CD4-positive, CD25-positive, alpha-beta regulatory T cell (primary cell): ENCODE measurements around the gene GPATCH2. TPM values are rescaled to one million over a fixed set of nuclear protein-coding genes. Genes with fewer than 3 reads are reported as not detected.
A peak's percentile ranks its signal among the peaks of the same experiment; 100 is the strongest.
"Not testable (repeated sequence)": the region's sequence is repeated elsewhere in the genome, so short reads cannot be mapped to it uniquely, and the experiment has no call there.

Experiments
- ATAC-seq, 2 donors: fragments of 150-1000 bp; cut with Tn5 transposase; one replicate each; pipeline ENCODE4 v1.10.0; 2021; ENCODE audit warnings: low read depth in 2 of 2, moderate number of reproducible peaks in 2 of 2, moderate library complexity in 1 of 2
- DNase-seq, 3 donors: peaks; one replicate each; pipeline versions ENCODE4 v3.0.0 to v3.0.0-alpha.2; 2012 to 2022; ENCODE audit warnings: mixed read lengths in 1 of 3
- H3K27ac ChIP-seq: one replicate; pipeline ENCODE4 v1.7.0; 2013; ENCODE audit warnings: mild to moderate bottlenecking, low read length; ENCODE audit not compliant: insufficient read depth, poor library complexity, severe bottlenecking
- H3K27me3 ChIP-seq: one replicate; pipeline ENCODE4 v1.7.0; 2013; ENCODE audit warnings: low read length; ENCODE audit not compliant: control insufficient read depth, insufficient read depth
- H3K36me3 ChIP-seq: one replicate; pipeline ENCODE4 v1.7.0; 2013; ENCODE audit warnings: mild to moderate bottlenecking, low read length, moderate library complexity; ENCODE audit not compliant: control insufficient read depth, insufficient read depth
- H3K4me1 ChIP-seq: 2 replicates; pipeline ENCODE4 v1.7.0; 2013; ENCODE audit warnings: mild to moderate bottlenecking, low read length; ENCODE audit not compliant: insufficient read depth, control insufficient read depth, poor library complexity, severe bottlenecking
- H3K4me3 ChIP-seq: one replicate; pipeline ENCODE4 v1.7.0; 2013; ENCODE audit warnings: low read depth, mild to moderate bottlenecking, low read length, moderate library complexity
- H3K9me3 ChIP-seq, 2 experiments: 1 replicate in 1 of 2; 2 replicates in 1 of 2; pipeline ENCODE4 v1.7.0; 2013; ENCODE audit warnings: low read length in 2 of 2, mild to moderate bottlenecking in 1 of 2, moderate library complexity in 1 of 2; ENCODE audit not compliant: control insufficient read depth in 2 of 2
- H3K27ac Mint-ChIP-seq, 3 donors: one replicate each; pipeline ENCODE4 v1.8.0; 2020 to 2022; ENCODE audit warnings: mild to moderate bottlenecking in 3 of 3, mixed read lengths in 3 of 3, moderate library complexity in 2 of 3
- H3K27me3 Mint-ChIP-seq: one replicate; pipeline ENCODE4 v1.8.0; 2022; ENCODE audit warnings: mild to moderate bottlenecking, mixed read lengths
- H3K36me3 Mint-ChIP-seq: one replicate; pipeline ENCODE4 v1.8.0; 2020; ENCODE audit warnings: mixed read lengths
- H3K4me1 Mint-ChIP-seq, 4 donors: one replicate each; pipeline ENCODE4 v1.8.0; 2020 to 2022; ENCODE audit warnings: mixed read lengths in 4 of 4, mild to moderate bottlenecking in 1 of 4
- H3K4me3 Mint-ChIP-seq, 4 donors: one replicate each; pipeline ENCODE4 v1.8.0; 2020 to 2022; ENCODE audit warnings: mild to moderate bottlenecking in 4 of 4, mixed read lengths in 4 of 4, moderate library complexity in 3 of 4
- H3K9me3 Mint-ChIP-seq, 7 donors: one replicate each; pipeline ENCODE4 v1.8.0; 2020 to 2022; ENCODE audit warnings: mixed read lengths in 7 of 7, mild to moderate bottlenecking in 3 of 7, moderate library complexity in 2 of 7
- polyA plus RNA-seq, 4 donors: library from polyadenylated mRNA; unstranded; fragments of 300-500 nt; fragmentation: Illumina TruSeq; gene quantifications; one replicate each; pipeline ENCODE4 v1.2.3, GENCODE V29; 2021
- total RNA-seq: library from RNA; stranded (reverse); gene quantifications from one replicate; pipeline ENCODE4 v1.2.3, GENCODE V29; 2022

Gene GPATCH2
- total and polyA plus RNA-seq, 5 donors from 2014 or later = 3.4 to 17.0 (median 4.4) TPM

GRCh38 chr1:217524787-217525520 is 105.9 kb downstream of the GPATCH2 start:
- H3K9me3 ChIP-seq = no peaks in the 10 kb centered on the region
- Mint-ChIP-seq H3K36me3 (peaks cover 6% of the 10 kb centered on the region), H3K9me3 (peaks cover 0 to 5% (median 0%) of the 10 kb centered on the region in 7 donors), H3K27me3 (no peaks in the 10 kb centered on the region), H3K4me1 (peaks cover 0 to 10% (median 0%) of the 10 kb centered on the region in 4 donors), H3K27ac (no peak overlapping the region), H3K4me3 (no peak overlapping the region)
- H3K27ac ChIP-seq = no peak overlapping the region
- no peak for DNase-seq
- ATAC-seq = no peak
- H3K36me3 ChIP-seq = no peaks in the 10 kb centered on the region
- no peak overlapping the region for H3K4me3 ChIP-seq
- H3K27me3 ChIP-seq = no peaks in the 10 kb centered on the region
- no peaks in the 10 kb centered on the region for H3K4me1 ChIP-seq

- DNase-seq, H3K4me3 Mint-ChIP-seq, H3K9me3 Mint-ChIP-seq, H3K4me3 ChIP-seq, ATAC-seq, H3K4me1 ChIP-seq, H3K36me3 ChIP-seq, H3K27me3 Mint-ChIP-seq, H3K27me3 ChIP-seq, H3K9me3 ChIP-seq, H3K36me3 Mint-ChIP-seq, H3K27ac ChIP-seq, H3K27ac Mint-ChIP-seq, H3K4me1 Mint-ChIP-seq: not testable (repeated sequence)
Observed at GRCh38 chr1:217523921-217524320, 107.0 kb downstream of the GPATCH2 start.

GRCh38 chr1:217522277-217522676 is 108.6 kb downstream of the GPATCH2 start:
- Histone ChIP-seq H3K9me3 (no peaks in the 10 kb centered on the region), H3K4me3 (no peak overlapping the region), H3K27me3 (no peaks in the 10 kb centered on the region), H3K27ac (no peak overlapping the region), H3K36me3 (no peaks in the 10 kb centered on the region), H3K4me1 (no peaks in the 10 kb centered on the region)
- Mint-ChIP-seq H3K4me3 (no peak overlapping the region), H3K4me1 (peaks cover 0 to 5% (median 0%) of the 10 kb centered on the region in 4 donors), H3K9me3 (no peaks in the 10 kb centered on the region), H3K36me3 (no peaks in the 10 kb centered on the region), H3K27ac (no peak overlapping the region), H3K27me3 (no peaks in the 10 kb centered on the region)
- DNase-seq (no peak), ATAC-seq (no peak)

GRCh38 chr1:217521317-217521716 is 109.6 kb downstream of the GPATCH2 start:
- Histone ChIP-seq H3K27ac (no peak overlapping the region), H3K4me3 (no peak overlapping the region), H3K9me3 (no peaks in the 10 kb centered on the region), H3K27me3 (no peaks in the 10 kb centered on the region), H3K36me3 (no peaks in the 10 kb centered on the region), H3K4me1 (no peaks in the 10 kb centered on the region)
- Mint-ChIP-seq H3K27ac (no peak overlapping the region), H3K4me1 (peaks cover 0 to 5% (median 0%) of the 10 kb centered on the region in 4 donors), H3K4me3 (no peak overlapping the region), H3K9me3 (no peaks in the 10 kb centered on the region), H3K36me3 (no peaks in the 10 kb centered on the region), H3K27me3 (no peaks in the 10 kb centered on the region)
- ATAC-seq (no peak), DNase-seq (no peak)

- Histone ChIP-seq H3K36me3 (peaks cover 1% of the 10 kb centered on the region), H3K4me1 (no peaks in the 10 kb centered on the region), H3K9me3 (no peaks in the 10 kb centered on the region), H3K27me3 (no peaks in the 10 kb centered on the region), H3K4me3 (no peak overlapping the region), H3K27ac (no peak overlapping the region)
- ATAC-seq = no peak
- Mint-ChIP-seq H3K4me3 (no peak overlapping the region), H3K27ac (no peak overlapping the region), H3K27me3 (no peaks in the 10 kb centered on the region), H3K9me3 (peaks cover 0 to 7% (median 0%) of the 10 kb centered on the region in 7 donors), H3K36me3 (peaks cover 17% of the 10 kb centered on the region), H3K4me1 (peaks cover 0 to 5% (median 0%) of the 10 kb centered on the region in 4 donors)
- no peak for DNase-seq
Observed at GRCh38 chr1:217506878-217507277, 124.0 kb downstream of the GPATCH2 start.

GRCh38 chr1:217498209-217498608 is 132.7 kb downstream of the GPATCH2 start:
- Mint-ChIP-seq H3K4me3 (no peak overlapping the region), H3K4me1 (peaks cover 0 to 6% (median under 1%) of the 10 kb centered on the region in 4 donors), H3K27ac (no peak overlapping the region), H3K27me3 (no peaks in the 10 kb centered on the region), H3K36me3 (peaks cover 18% of the 10 kb centered on the region), H3K9me3 (peaks cover 0 to under 1% (median 0%) of the 10 kb centered on the region in 7 donors)
- DNase-seq = no peak
- no peak overlapping the region for H3K27ac ChIP-seq
- no peak overlapping the region for H3K4me3 ChIP-seq
- H3K9me3 ChIP-seq = no peaks in the 10 kb centered on the region
- ATAC-seq = no peak
- H3K36me3 ChIP-seq = no peaks in the 10 kb centered on the region
- H3K27me3 ChIP-seq = no peaks in the 10 kb centered on the region
- H3K4me1 ChIP-seq = no peaks in the 10 kb centered on the region

- Mint-ChIP-seq H3K27me3 (no peaks in the 10 kb centered on the region), H3K27ac (peak overlapping the region in 1 of 3 donors; percentile 2), H3K4me1 (peaks cover 0 to 2% (median under 1%) of the 10 kb centered on the region in 4 donors), H3K9me3 (no peaks in the 10 kb centered on the region), H3K36me3 (peaks cover 25% of the 10 kb centered on the region), H3K4me3 (no peak overlapping the region)
- Histone ChIP-seq H3K9me3 (no peaks in the 10 kb centered on the region), H3K27me3 (no peaks in the 10 kb centered on the region), H3K4me3 (no peak overlapping the region), H3K36me3 (no peaks in the 10 kb centered on the region), H3K27ac (no peak overlapping the region), H3K4me1 (no peaks in the 10 kb centered on the region)
- ATAC-seq (no peak), DNase-seq (no peak)
Observed at GRCh38 chr1:217495249-217495648, 135.6 kb downstream of the GPATCH2 start.

GRCh38 chr1:217494767-217495166 is 136.1 kb downstream of the GPATCH2 start:
- peaks cover 28% of the 10 kb centered on the region for H3K36me3 Mint-ChIP-seq
- H3K4me3 Mint-ChIP-seq = no peak overlapping the region

More at GRCh38 chr1:217494767-217495166, 136.1 kb downstream of the GPATCH2 start:
- Histone ChIP-seq H3K36me3 (peaks cover 5% of the 10 kb centered on the region), H3K4me1 (no peaks in the 10 kb centered on the region), H3K27me3 (no peaks in the 10 kb centered on the region), H3K9me3 (no peaks in the 10 kb centered on the region), H3K4me3 (no peak overlapping the region), H3K27ac (no peak overlapping the region)
- DNase-seq (no peak), ATAC-seq (no peak)
- peaks cover 0 to 2% (median 0%) of the 10 kb centered on the region in 4 donors for H3K4me1 Mint-ChIP-seq
- no peaks in the 10 kb centered on the region for H3K27me3 Mint-ChIP-seq
- H3K9me3 Mint-ChIP-seq = peaks cover 0 to 1% (median 0%) of the 10 kb centered on the region in 7 donors
- H3K27ac Mint-ChIP-seq = no peak overlapping the region
